ENCODE data around the gene ADAMTS6.

The ADAMTS6 gene

GRCh38 chr5:65320250-65320649, 161.5 kb downstream of the ADAMTS6 start:
- no peak for TF ChIP-seq CTCF (IDR thresholded peaks at IDR 0.05; ENCODE audit: low read depth, low read length, missing control alignments)
- no peak for DNase-seq (ENCODE audit: low read depth)
- in situ Hi-C loops (cut with HindIII; ENCODE audit: low sequenced_read_pairs): no loop called here
- no peak overlapping the region for H3K4me3 ChIP-seq (ENCODE audit: low read depth, low read length)

- no peak for DNase-seq (ENCODE audit: low read depth)
- no peak for TF ChIP-seq CTCF (IDR thresholded peaks at IDR 0.05; ENCODE audit: low read depth, low read length, missing control alignments)
- H3K4me3 ChIP-seq (ENCODE audit: low read depth, low read length): no peak overlapping the region
- in situ Hi-C loops (cut with HindIII; ENCODE audit: low sequenced_read_pairs): no loop called here
These were observed 173.8 kb downstream of the ADAMTS6 start for GRCh38 chr5:65307931-65308330.

DNA sequence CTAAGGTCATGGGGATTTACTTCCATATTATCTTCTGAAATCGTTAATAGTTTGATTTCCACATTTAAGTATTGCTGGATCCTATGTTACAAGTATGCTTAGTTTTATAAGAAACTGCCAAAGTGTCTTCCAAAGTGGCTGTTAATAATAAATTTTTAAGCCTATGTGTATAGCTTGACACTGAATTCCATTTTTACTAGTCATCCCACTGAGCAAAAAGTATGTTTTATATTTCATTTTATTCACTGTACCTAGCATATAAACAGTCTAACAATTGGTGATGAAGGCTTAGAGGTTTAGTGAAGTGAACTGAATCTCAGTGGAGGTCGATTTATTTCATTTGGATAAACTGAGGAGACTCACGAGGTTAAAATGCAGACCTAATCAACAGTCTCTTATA, 174.6 kb downstream of the ADAMTS6 start:
- no peak for DNase-seq (ENCODE audit: low read depth)
- TF ChIP-seq CTCF (IDR thresholded peaks at IDR 0.05; ENCODE audit: low read depth, low read length, missing control alignments): no peak
- in situ Hi-C loops (cut with HindIII; ENCODE audit: low sequenced_read_pairs): no loop called here
- no peak overlapping the region for H3K4me3 ChIP-seq (ENCODE audit: low read depth, low read length)

DNA sequence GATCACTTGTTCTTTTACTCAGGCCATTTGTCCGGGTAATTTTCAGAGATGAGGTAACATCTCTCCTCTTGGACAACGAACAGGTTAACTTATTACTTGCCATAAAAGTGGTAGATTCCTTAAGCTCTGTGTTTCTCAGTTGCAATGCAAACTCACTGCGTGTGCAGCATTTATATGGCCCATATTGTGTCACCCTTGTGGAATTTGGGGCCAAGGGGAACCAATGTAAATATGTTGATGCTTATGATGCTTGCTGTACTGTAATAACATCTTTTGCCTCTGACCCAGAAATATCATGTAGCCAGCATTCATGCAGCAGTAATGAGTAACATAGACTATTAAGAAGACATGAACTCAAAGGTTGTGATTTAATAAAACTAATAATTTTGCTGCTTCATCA, 175.8 kb downstream of the ADAMTS6 start:
- no peak for TF ChIP-seq CTCF (IDR thresholded peaks at IDR 0.05; ENCODE audit: low read depth, low read length, missing control alignments)
- H3K4me3 ChIP-seq (ENCODE audit: low read depth, low read length): no peak overlapping the region
- in situ Hi-C loops (cut with HindIII; ENCODE audit: low sequenced_read_pairs): no loop called here
- no peak for DNase-seq (ENCODE audit: low read depth)

DNA sequence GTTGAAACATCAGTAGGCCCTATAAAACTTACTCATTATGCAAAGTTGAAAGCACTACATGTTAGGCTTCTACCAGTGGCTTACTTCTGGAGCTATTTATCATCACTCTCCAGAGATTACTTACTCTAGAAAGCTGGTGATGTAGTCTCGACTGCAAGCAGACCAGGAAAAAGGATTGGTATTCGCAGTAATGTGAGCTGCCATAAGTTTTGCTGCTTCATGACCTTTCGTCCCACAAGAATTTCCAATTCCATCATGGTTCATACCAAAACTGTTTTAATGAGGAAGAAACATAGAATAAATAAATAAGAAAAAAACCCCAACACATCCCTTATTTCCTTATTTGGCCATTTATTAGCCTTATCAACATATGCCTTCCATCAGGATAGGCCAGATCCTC, 181.9 kb downstream of the ADAMTS6 start:
- in situ Hi-C loops (cut with HindIII; ENCODE audit: low sequenced_read_pairs): no loop called here
- H3K4me3 ChIP-seq (ENCODE audit: low read depth, low read length): no peak overlapping the region

DNA sequence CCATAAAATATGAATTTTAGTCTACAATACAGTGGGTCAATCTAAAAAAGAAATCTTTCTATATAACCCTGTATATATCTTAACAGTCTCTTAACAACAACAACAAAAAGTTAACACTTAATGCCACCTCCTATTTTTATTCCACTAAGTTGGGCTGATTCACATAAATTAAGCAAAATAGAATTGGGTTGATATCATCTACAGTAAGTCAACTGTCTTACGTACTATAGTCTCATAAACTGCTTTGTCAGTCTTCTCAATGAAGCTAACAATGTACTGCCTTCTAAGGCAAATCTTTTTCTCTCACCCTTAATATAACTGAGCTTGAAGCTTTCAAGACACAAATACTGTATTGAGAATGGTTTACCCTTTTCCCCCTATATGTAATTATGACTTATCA, 185.7 kb downstream of the ADAMTS6 start:
- TF ChIP-seq CTCF (IDR thresholded peaks at IDR 0.05; ENCODE audit: low read depth, low read length, missing control alignments): no peak
- in situ Hi-C loops (cut with HindIII; ENCODE audit: low sequenced_read_pairs): no loop called here
- no peak for DNase-seq (ENCODE audit: low read depth)

More for the DNA sequence above, 181.9 kb downstream of the ADAMTS6 start:
- TF ChIP-seq CTCF (IDR thresholded peaks at IDR 0.05; ENCODE audit: low read depth, low read length, missing control alignments): no peak
- DNase-seq (ENCODE audit: low read depth): peak; percentile 34

DNA sequence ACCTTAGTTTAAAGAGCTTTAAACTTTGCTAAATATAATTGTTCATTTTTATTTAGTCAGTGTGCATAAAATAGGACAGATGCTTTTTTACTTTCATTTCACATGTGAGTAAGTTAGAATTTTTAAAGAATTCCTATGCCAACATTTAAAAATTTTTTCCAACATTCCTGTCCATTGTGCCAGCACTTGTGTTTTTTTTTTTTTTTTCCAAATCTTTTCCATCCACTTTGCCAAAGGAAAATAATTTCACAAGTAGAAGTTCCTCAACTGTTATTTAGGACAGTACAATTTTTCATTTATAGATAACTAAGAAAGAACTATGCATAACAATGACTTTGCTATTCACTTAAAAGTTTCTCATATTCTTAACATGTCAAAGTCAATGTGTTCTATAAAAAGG, 189.5 kb downstream of the ADAMTS6 start:
- in situ Hi-C loops (cut with HindIII; ENCODE audit: low sequenced_read_pairs): no loop called here
- H3K4me3 ChIP-seq (ENCODE audit: low read depth, low read length): no peak overlapping the region
- DNase-seq (ENCODE audit: low read depth): no peak
- no peak for TF ChIP-seq CTCF (IDR thresholded peaks at IDR 0.05; ENCODE audit: low read depth, low read length, missing control alignments)

More for the DNA sequence above, 185.7 kb downstream of the ADAMTS6 start:
- H3K4me3 ChIP-seq (ENCODE audit: low read depth, low read length): no peak overlapping the region

Measured in astrocyte of the cerebellum (primary cell).